ENCODE data around the gene DNAI4. TPM values are rescaled to one million over a fixed set of nuclear protein-coding genes. Genes with fewer than 3 reads are reported as not detected.

The DNAI4 gene
- total RNA-seq, 1 donor from 2014 or later = 4.5 TPM

- Histone ChIP-seq H3K4me3 (ENCODE audit: low read depth, low read length) (no peak overlapping the region), H3K36me3 (ENCODE audit: control insufficient read depth, insufficient read depth, low read length) (no peaks in the 10 kb centered on the region), H3K27me3 (ENCODE audit: control insufficient read depth, insufficient read depth, low read length) (no peaks in the 10 kb centered on the region)
- DNase-seq (ENCODE audit: low read depth) = no peak
- no peak for TF ChIP-seq CTCF (IDR thresholded peaks at IDR 0.05; ENCODE audit: insufficient read depth, low read length, poor library complexity, severe bottlenecking)
Measured at GRCh38 chr1:66779475-66780078, 145.1 kb downstream of the DNAI4 start.

- no peaks in the 10 kb centered on the region for H3K27me3 ChIP-seq (ENCODE audit: control insufficient read depth, insufficient read depth, low read length)
- no peaks in the 10 kb centered on the region for H3K36me3 ChIP-seq (ENCODE audit: control insufficient read depth, insufficient read depth, low read length)
- H3K4me3 ChIP-seq (ENCODE audit: low read depth, low read length) = no peak overlapping the region
- DNase-seq (ENCODE audit: low read depth) = no peak
- no peak for TF ChIP-seq CTCF (IDR thresholded peaks at IDR 0.05; ENCODE audit: insufficient read depth, low read length, poor library complexity, severe bottlenecking)
Measured at GRCh38 chr1:66778969-66779368, 145.7 kb downstream of the DNAI4 start.

- DNase-seq (ENCODE audit: low read depth) = no peak
- no peaks in the 10 kb centered on the region for H3K36me3 ChIP-seq (ENCODE audit: control insufficient read depth, insufficient read depth, low read length)
- no peak for TF ChIP-seq CTCF (IDR thresholded peaks at IDR 0.05; ENCODE audit: insufficient read depth, low read length, poor library complexity, severe bottlenecking)
- no peak overlapping the region for H3K4me3 ChIP-seq (ENCODE audit: low read depth, low read length)
- H3K27me3 ChIP-seq (ENCODE audit: control insufficient read depth, insufficient read depth, low read length) = no peaks in the 10 kb centered on the region
Measured at GRCh38 chr1:66778266-66778665, 146.4 kb downstream of the DNAI4 start.

GRCh38 chr1:66777831-66778230 is 146.8 kb downstream of the DNAI4 start:
- Histone ChIP-seq H3K36me3 (ENCODE audit: control insufficient read depth, insufficient read depth, low read length) (no peaks in the 10 kb centered on the region), H3K27me3 (ENCODE audit: control insufficient read depth, insufficient read depth, low read length) (no peaks in the 10 kb centered on the region), H3K4me3 (ENCODE audit: low read depth, low read length) (no peak overlapping the region)
- no peak for TF ChIP-seq CTCF (IDR thresholded peaks at IDR 0.05; ENCODE audit: insufficient read depth, low read length, poor library complexity, severe bottlenecking)
- DNase-seq (ENCODE audit: low read depth) = no peak

GRCh38 chr1:66775646-66776045 is 149.0 kb downstream of the DNAI4 start:
- no peaks in the 10 kb centered on the region for H3K36me3 ChIP-seq (ENCODE audit: control insufficient read depth, insufficient read depth, low read length)
- no peak for TF ChIP-seq CTCF (IDR thresholded peaks at IDR 0.05; ENCODE audit: insufficient read depth, low read length, poor library complexity, severe bottlenecking)
- no peak overlapping the region for H3K4me3 ChIP-seq (ENCODE audit: low read depth, low read length)

GRCh38 chr1:66774438-66774837 is 150.2 kb downstream of the DNAI4 start:
- H3K36me3 ChIP-seq (ENCODE audit: control insufficient read depth, insufficient read depth, low read length) = no peaks in the 10 kb centered on the region
- H3K4me3 ChIP-seq (ENCODE audit: low read depth, low read length) = no peak overlapping the region
- no peak for DNase-seq (ENCODE audit: low read depth)
- H3K27me3 ChIP-seq (ENCODE audit: control insufficient read depth, insufficient read depth, low read length) = no peaks in the 10 kb centered on the region
- TF ChIP-seq CTCF (IDR thresholded peaks at IDR 0.05; ENCODE audit: insufficient read depth, low read length, poor library complexity, severe bottlenecking) = no peak

More at GRCh38 chr1:66775646-66776045, 149.0 kb downstream of the DNAI4 start:
- no peaks in the 10 kb centered on the region for H3K27me3 ChIP-seq (ENCODE audit: control insufficient read depth, insufficient read depth, low read length)
- DNase-seq (ENCODE audit: low read depth) = no peak
